Hepatocyte (in vitro differentiated cells): Measurements from ENCODE around the gene NR3C2. TPM values are rescaled to one million over a fixed set of nuclear protein-coding genes. Genes with fewer than 3 reads are reported as not detected.

Experiments
- DNase-seq: peaks from one replicate; pipeline ENCODE4 v3.0.0-alpha.2; 2016; ENCODE audit warnings: low spot score
- H2AFZ ChIP-seq: fragments of 200-600 bp; sonication (generic); 2 replicates; pipeline ENCODE4 v1.6.0; 2016; ENCODE audit warnings: antibody characterized with exemption, mild to moderate bottlenecking
- H3K27ac ChIP-seq: fragments of 200-600 bp; sonication (generic); 2 replicates; pipeline ENCODE4 v1.5.1; 2016; ENCODE audit warnings: mild to moderate bottlenecking
- H3K27me3 ChIP-seq: fragments of 200-600 bp; sonication (generic); 2 replicates; pipeline ENCODE4 v1.6.1; 2016
- H3K36me3 ChIP-seq: fragments of 200-600 bp; sonication (generic); replicated peaks from 2 replicates; pipeline ENCODE4 v1.5.1; 2016; ENCODE audit warnings: low read depth; ENCODE audit not compliant: insufficient read depth
- H3K4me1 ChIP-seq: fragments of 200-600 bp; sonication (generic); 2 replicates; pipeline ENCODE4 v1.5.1; 2016; ENCODE audit warnings: mild to moderate bottlenecking, moderate library complexity; ENCODE audit not compliant: insufficient read depth
- H3K4me2 ChIP-seq: fragments of 200-600 bp; sonication (generic); 2 replicates; pipeline ENCODE4 v1.6.0; 2016
- H3K4me3 ChIP-seq: fragments of 200-600 bp; sonication (generic); 2 replicates; pipeline ENCODE4 v1.5.1; 2016; ENCODE audit warnings: mild to moderate bottlenecking
- H3K79me2 ChIP-seq: fragments of 200-600 bp; sonication (generic); 2 replicates; pipeline ENCODE4 v1.6.0; 2017; ENCODE audit warnings: mild to moderate bottlenecking
- H3K9me2 ChIP-seq: fragments of 200-600 bp; sonication (generic); replicated peaks from 2 replicates; pipeline ENCODE4 v1.6.0; 2017; ENCODE audit warnings: mild to moderate bottlenecking; ENCODE audit not compliant: insufficient read depth
- H3K9me3 ChIP-seq: fragments of 200-600 bp; sonication (generic); 2 replicates; pipeline ENCODE4 v1.5.1; 2016; ENCODE audit warnings: low read depth, mild to moderate bottlenecking
- H4K20me1 ChIP-seq: fragments of 200-600 bp; sonication (generic); 2 replicates; pipeline ENCODE4 v1.6.0; 2016; ENCODE audit warnings: mild to moderate bottlenecking; ENCODE audit not compliant: insufficient read depth, poor library complexity, severe bottlenecking
- CTCF ChIP-seq: fragments of 200-600 bp; sonication (generic); IDR thresholded peaks from 2 replicates; pipeline ENCODE4 v1.5.1; 2016; ENCODE audit warnings: antibody characterized with exemption, mild to moderate bottlenecking; ENCODE audit not compliant: poor library complexity
- EZH2 ChIP-seq: fragments of 200-600 bp; sonication (generic); IDR thresholded peaks from 2 replicates; pipeline ENCODE4 v1.6.1; 2016; ENCODE audit warnings: antibody characterized with exemption, mild to moderate bottlenecking, borderline replicate concordance
- EZH2phosphoT487 ChIP-seq: fragments of 200-600 bp; sonication (generic); IDR thresholded peaks from one replicate; pipeline ENCODE4 v1.6.1; 2018; ENCODE audit warnings: antibody characterized with exemption, mild to moderate bottlenecking, low read depth, moderate library complexity; ENCODE audit not compliant: unreplicated experiment, severe bottlenecking
- WGBS: methylation state at CpG from one replicate; pipeline ENCODE4 v1.1.6; 2016; ENCODE audit warnings: low lambda C conversion rate; ENCODE audit errors: missing lambda C conversion rate; 5-methylcytosine and 5-hydroxymethylcytosine counted together
- polyA plus RNA-seq: library from polyadenylated mRNA; unstranded; fragments of >200 nt; fragmentation: Nextera tagmentation; extraction: Ambion mirVana; gene quantifications from 2 replicates; pipeline ENCODE4 v1.2.1, GENCODE V29; 2016
- total RNA-seq: library from RNA; depleted of rRNA; stranded (reverse); fragments of >200 nt; gene quantifications from 2 replicates; pipeline ENCODE4 v1.2.3, GENCODE V29; 2014

Gene NR3C2
- total and polyA plus RNA-seq, 2 experiments from 2014 or later: 2.3 to 7.1 TPM

GRCh38 chr4:148097801-148098200, 344.4 kb downstream of the NR3C2 start:
- Histone ChIP-seq H4K20me1 (no peaks in the 10 kb centered on the region), H3K9me2 (no peaks in the 10 kb centered on the region), H3K9me3 (no peaks in the 10 kb centered on the region), H3K4me1 (no peaks in the 10 kb centered on the region), H3K27ac (no peak overlapping the region), H3K4me3 (no peak overlapping the region), H3K4me2 (no peak overlapping the region), H3K79me2 (no peaks in the 10 kb centered on the region), H2AFZ (no peak overlapping the region), H3K36me3 (no peaks in the 10 kb centered on the region), H3K27me3 (no peaks in the 10 kb centered on the region)
- WGBS: 88% methylated on average over 5 of the region's 5 CpGs
- no peak for TF ChIP-seq EZH2
- TF ChIP-seq CTCF: no peak
- TF ChIP-seq EZH2phosphoT487: no peak
- DNase-seq: no peak

GRCh38 chr4:148095346-148095923, 346.8 kb downstream of the NR3C2 start:
- H3K9me2 ChIP-seq: no peaks in the 10 kb centered on the region
- 97% methylated on average over 5 of the region's 5 CpGs for whole genome bisulfite sequencing

GRCh38 chr4:148094149-148094548, 348.1 kb downstream of the NR3C2 start:
- H3K79me2 ChIP-seq: no peaks in the 10 kb centered on the region
- H3K27me3 ChIP-seq: no peaks in the 10 kb centered on the region
- no peaks in the 10 kb centered on the region for H4K20me1 ChIP-seq
- no peak overlapping the region for H3K4me2 ChIP-seq
- TF ChIP-seq EZH2phosphoT487 (no peak), EZH2 (no peak), CTCF (no peak)
- no peaks in the 10 kb centered on the region for H3K36me3 ChIP-seq
- no peak overlapping the region for H3K4me3 ChIP-seq
- no peak overlapping the region for H2AFZ ChIP-seq
- no peaks in the 10 kb centered on the region for H3K9me3 ChIP-seq
- H3K9me2 ChIP-seq: no peaks in the 10 kb centered on the region
- no peak overlapping the region for H3K27ac ChIP-seq
- WGBS: 89% methylated on average over 1 of the region's 1 CpG
- no peak for DNase-seq
- H3K4me1 ChIP-seq: no peaks in the 10 kb centered on the region

More at GRCh38 chr4:148095346-148095923, 346.8 kb downstream of the NR3C2 start:
- no peak overlapping the region for H3K4me3 ChIP-seq
- no peak for DNase-seq
- no peak for TF ChIP-seq CTCF
- no peak for TF ChIP-seq EZH2phosphoT487
- TF ChIP-seq EZH2: no peak
- H3K27me3 ChIP-seq: no peaks in the 10 kb centered on the region
- no peak overlapping the region for H3K27ac ChIP-seq
- H4K20me1 ChIP-seq: no peaks in the 10 kb centered on the region
- H3K36me3 ChIP-seq: no peaks in the 10 kb centered on the region
- no peak overlapping the region for H2AFZ ChIP-seq
- H3K4me2 ChIP-seq: no peak overlapping the region
- H3K9me3 ChIP-seq: no peaks in the 10 kb centered on the region
- H3K79me2 ChIP-seq: no peaks in the 10 kb centered on the region
- H3K4me1 ChIP-seq: no peaks in the 10 kb centered on the region

- DNase-seq: no peak
- Histone ChIP-seq H3K4me2 (no peak overlapping the region), H3K9me3 (no peaks in the 10 kb centered on the region), H3K4me1 (no peaks in the 10 kb centered on the region), H3K27me3 (no peaks in the 10 kb centered on the region), H2AFZ (no peak overlapping the region), H3K27ac (no peak overlapping the region), H3K36me3 (no peaks in the 10 kb centered on the region), H4K20me1 (no peaks in the 10 kb centered on the region), H3K4me3 (no peak overlapping the region), H3K9me2 (no peaks in the 10 kb centered on the region), H3K79me2 (no peaks in the 10 kb centered on the region)
- 98% methylated on average over 5 of the region's 5 CpGs for WGBS
- TF ChIP-seq CTCF (no peak), EZH2 (no peak), EZH2phosphoT487 (no peak)
Measured at GRCh38 chr4:148093065-148093464, 349.1 kb downstream of the NR3C2 start.
